K562 (cell line): ENCODE measurements around the gene ODAD3. TPM values are rescaled to one million over a fixed set of nuclear protein-coding genes. Genes with fewer than 3 reads are reported as not detected.
A peak's percentile ranks its signal among the peaks of the same experiment; 100 is the strongest.

ENCODE experiments used
- CBX3 ChIP-seq, 2 experiments: IDR thresholded peaks; 1 replicate in 1 of 2; 2 replicates in 1 of 2; pipeline ENCODE4 v1.6.1; 2012; ENCODE audit warnings: inconsistent platforms in 2 of 2, low read length in 2 of 2, borderline replicate concordance in 1 of 2, control low read depth in 1 of 2
- E2F4 ChIP-seq: sonication (generic); formaldehyde crosslinking; IDR thresholded peaks from 2 replicates; pipeline ENCODE4 v1.8.0; 2022; ENCODE audit warnings: mild to moderate bottlenecking, low read depth, missing genetic modification reagents
- E2F6 ChIP-seq, 2 experiments: IDR thresholded peaks; 2 replicates each; pipeline ENCODE4 v1.6.1; 2011; ENCODE audit warnings: borderline replicate concordance in 1 of 2, control low read depth in 1 of 2, low read depth in 1 of 2, low read length in 1 of 2, mild to moderate bottlenecking in 1 of 2, mixed read lengths in 1 of 2, moderate library complexity in 1 of 2; ENCODE audit not compliant: insufficient read depth in 1 of 2, insufficient read length in 1 of 2, poor library complexity in 1 of 2, severe bottlenecking in 1 of 2; ENCODE audit errors: extremely low read depth in 1 of 2
- E2F8 ChIP-seq: fragments of 450-650 bp; IDR thresholded peaks from 2 replicates; pipeline ENCODE4 v1.7.1; 2018; ENCODE audit warnings: mild to moderate bottlenecking, low read depth; ENCODE audit not compliant: partially characterized antibody
- GATAD2B ChIP-seq: fragments of 450-650 bp; IDR thresholded peaks from 2 replicates; pipeline ENCODE4 v1.6.1; 2017; ENCODE audit warnings: mild to moderate bottlenecking, borderline replicate concordance
- HNRNPL ChIP-seq: fragments of 200-400 bp; formaldehyde crosslinking; IDR thresholded peaks from 2 replicates; pipeline ENCODE4 v1.6.1; 2017; ENCODE audit warnings: low read depth, mild to moderate bottlenecking, low read length
- SOX6 ChIP-seq: fragments of 450-650 bp; IDR thresholded peaks from 2 replicates; pipeline ENCODE4 v1.6.1; 2014; ENCODE audit warnings: mild to moderate bottlenecking
- U2AF2 ChIP-seq: fragments of 200-400 bp; formaldehyde crosslinking; optimal IDR thresholded peaks from 2 replicates; pipeline ENCODE3; 2017; ENCODE audit warnings: low read depth, mild to moderate bottlenecking, low read length
- polyA plus RNA-seq, 8 experiments: library from polyadenylated mRNA; depleted of rRNA in 4 of 8; stranded (reverse) in 5 of 8; unstranded in 3 of 8; fragments of >200 nt; fragmentation: Nextera tagmentation in 2 of 8; fragmentation: Illumina TruSeq in 1 of 8; extraction: Ambion mirVana in 2 of 8; extraction: Trizol in 1 of 8; gene quantifications; 2 replicates each; pipeline versions ENCODE4 v1.2.1 to v1.2.3, GENCODE V29; 2011 to 2014; ENCODE audit warnings: inconsistent platforms in 1 of 8, missing spikeins in 1 of 8
- total RNA-seq, 7 experiments: library from RNA; depleted of rRNA in 6 of 7; stranded (reverse); fragments of >200 nt in 6 of 7; fragmentation: Illumina TruSeq in 2 of 7; extraction: Trizol in 2 of 7; gene quantifications; 2 replicates each; pipeline versions ENCODE4 v1.2.1 to v1.2.3, GENCODE V29; 2011 to 2021; ENCODE audit warnings: low replicate concordance in 1 of 7
- TF ChIP-seq, protein P1 (sequence below): fragments of 450-650 bp; IDR thresholded peaks from 2 replicates; pipeline ENCODE4 v1.6.1; 2016; ENCODE audit warnings: mild to moderate bottlenecking, moderate library complexity

The ODAD3 gene
- total and polyA plus RNA-seq, 9 of the 15 experiments (the other 6 are each of a cell fraction or from before 2014, with no cell fraction given) = 0.07 to 0.72 (median 0.14) TPM; not detected in 2

- TF ChIP-seq, protein P1, sequence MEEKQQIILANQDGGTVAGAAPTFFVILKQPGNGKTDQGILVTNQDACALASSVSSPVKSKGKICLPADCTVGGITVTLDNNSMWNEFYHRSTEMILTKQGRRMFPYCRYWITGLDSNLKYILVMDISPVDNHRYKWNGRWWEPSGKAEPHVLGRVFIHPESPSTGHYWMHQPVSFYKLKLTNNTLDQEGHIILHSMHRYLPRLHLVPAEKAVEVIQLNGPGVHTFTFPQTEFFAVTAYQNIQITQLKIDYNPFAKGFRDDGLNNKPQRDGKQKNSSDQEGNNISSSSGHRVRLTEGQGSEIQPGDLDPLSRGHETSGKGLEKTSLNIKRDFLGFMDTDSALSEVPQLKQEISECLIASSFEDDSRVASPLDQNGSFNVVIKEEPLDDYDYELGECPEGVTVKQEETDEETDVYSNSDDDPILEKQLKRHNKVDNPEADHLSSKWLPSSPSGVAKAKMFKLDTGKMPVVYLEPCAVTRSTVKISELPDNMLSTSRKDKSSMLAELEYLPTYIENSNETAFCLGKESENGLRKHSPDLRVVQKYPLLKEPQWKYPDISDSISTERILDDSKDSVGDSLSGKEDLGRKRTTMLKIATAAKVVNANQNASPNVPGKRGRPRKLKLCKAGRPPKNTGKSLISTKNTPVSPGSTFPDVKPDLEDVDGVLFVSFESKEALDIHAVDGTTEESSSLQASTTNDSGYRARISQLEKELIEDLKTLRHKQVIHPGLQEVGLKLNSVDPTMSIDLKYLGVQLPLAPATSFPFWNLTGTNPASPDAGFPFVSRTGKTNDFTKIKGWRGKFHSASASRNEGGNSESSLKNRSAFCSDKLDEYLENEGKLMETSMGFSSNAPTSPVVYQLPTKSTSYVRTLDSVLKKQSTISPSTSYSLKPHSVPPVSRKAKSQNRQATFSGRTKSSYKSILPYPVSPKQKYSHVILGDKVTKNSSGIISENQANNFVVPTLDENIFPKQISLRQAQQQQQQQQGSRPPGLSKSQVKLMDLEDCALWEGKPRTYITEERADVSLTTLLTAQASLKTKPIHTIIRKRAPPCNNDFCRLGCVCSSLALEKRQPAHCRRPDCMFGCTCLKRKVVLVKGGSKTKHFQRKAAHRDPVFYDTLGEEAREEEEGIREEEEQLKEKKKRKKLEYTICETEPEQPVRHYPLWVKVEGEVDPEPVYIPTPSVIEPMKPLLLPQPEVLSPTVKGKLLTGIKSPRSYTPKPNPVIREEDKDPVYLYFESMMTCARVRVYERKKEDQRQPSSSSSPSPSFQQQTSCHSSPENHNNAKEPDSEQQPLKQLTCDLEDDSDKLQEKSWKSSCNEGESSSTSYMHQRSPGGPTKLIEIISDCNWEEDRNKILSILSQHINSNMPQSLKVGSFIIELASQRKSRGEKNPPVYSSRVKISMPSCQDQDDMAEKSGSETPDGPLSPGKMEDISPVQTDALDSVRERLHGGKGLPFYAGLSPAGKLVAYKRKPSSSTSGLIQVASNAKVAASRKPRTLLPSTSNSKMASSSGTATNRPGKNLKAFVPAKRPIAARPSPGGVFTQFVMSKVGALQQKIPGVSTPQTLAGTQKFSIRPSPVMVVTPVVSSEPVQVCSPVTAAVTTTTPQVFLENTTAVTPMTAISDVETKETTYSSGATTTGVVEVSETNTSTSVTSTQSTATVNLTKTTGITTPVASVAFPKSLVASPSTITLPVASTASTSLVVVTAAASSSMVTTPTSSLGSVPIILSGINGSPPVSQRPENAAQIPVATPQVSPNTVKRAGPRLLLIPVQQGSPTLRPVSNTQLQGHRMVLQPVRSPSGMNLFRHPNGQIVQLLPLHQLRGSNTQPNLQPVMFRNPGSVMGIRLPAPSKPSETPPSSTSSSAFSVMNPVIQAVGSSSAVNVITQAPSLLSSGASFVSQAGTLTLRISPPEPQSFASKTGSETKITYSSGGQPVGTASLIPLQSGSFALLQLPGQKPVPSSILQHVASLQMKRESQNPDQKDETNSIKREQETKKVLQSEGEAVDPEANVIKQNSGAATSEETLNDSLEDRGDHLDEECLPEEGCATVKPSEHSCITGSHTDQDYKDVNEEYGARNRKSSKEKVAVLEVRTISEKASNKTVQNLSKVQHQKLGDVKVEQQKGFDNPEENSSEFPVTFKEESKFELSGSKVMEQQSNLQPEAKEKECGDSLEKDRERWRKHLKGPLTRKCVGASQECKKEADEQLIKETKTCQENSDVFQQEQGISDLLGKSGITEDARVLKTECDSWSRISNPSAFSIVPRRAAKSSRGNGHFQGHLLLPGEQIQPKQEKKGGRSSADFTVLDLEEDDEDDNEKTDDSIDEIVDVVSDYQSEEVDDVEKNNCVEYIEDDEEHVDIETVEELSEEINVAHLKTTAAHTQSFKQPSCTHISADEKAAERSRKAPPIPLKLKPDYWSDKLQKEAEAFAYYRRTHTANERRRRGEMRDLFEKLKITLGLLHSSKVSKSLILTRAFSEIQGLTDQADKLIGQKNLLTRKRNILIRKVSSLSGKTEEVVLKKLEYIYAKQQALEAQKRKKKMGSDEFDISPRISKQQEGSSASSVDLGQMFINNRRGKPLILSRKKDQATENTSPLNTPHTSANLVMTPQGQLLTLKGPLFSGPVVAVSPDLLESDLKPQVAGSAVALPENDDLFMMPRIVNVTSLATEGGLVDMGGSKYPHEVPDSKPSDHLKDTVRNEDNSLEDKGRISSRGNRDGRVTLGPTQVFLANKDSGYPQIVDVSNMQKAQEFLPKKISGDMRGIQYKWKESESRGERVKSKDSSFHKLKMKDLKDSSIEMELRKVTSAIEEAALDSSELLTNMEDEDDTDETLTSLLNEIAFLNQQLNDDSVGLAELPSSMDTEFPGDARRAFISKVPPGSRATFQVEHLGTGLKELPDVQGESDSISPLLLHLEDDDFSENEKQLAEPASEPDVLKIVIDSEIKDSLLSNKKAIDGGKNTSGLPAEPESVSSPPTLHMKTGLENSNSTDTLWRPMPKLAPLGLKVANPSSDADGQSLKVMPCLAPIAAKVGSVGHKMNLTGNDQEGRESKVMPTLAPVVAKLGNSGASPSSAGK = peak; percentile 35; the same call in 1 of the 2 replicates
- TF ChIP-seq E2F8 = peak; percentile 48
- TF ChIP-seq GATAD2B = no peak
- TF ChIP-seq CBX3 (IDR thresholded peaks at IDR 0.05; ENCODE audit: borderline replicate concordance in 1 of 2, low read length in 2 of 2) = 0 out of 3 replicates have a peak, but pooled peaks of 1 of the 2 experiments have one; percentile 26
- TF ChIP-seq SOX6 = no peak
- no peak for TF ChIP-seq U2AF2
- no peak for TF ChIP-seq HNRNPL
- TF ChIP-seq E2F6 (IDR thresholded peaks at IDR 0.05; ENCODE audit: borderline replicate concordance in 1 of 2, extremely low read depth in 1 of 2, insufficient read depth in 1 of 2, insufficient read length in 1 of 2, low read depth in 1 of 2, low read length in 1 of 2, poor library complexity in 1 of 2, severe bottlenecking in 1 of 2) = peak in 1 of 2 experiments; percentile 76
- TF ChIP-seq E2F4 (CRISPR knock-in tag) = no peak
These were observed 13.4 kb downstream of the ODAD3 start (continued) for GRCh38 chr19:11421371-11422098.
